Gastroesophageal sphincter (tissue), 3 donors: ENCODE results near the gene CHRNA5.

ENCODE experiments used
- CTCF ChIP-seq, 4 experiments: fragments of 200-600 bp in 2 of 4; fragments of 450-650 bp in 2 of 4; sonication (generic) in 1 of 4; IDR thresholded peaks; one replicate each; pipeline ENCODE4 v1.5.1; 2017 to 2019; ENCODE audit warnings: antibody characterized with exemption in 4 of 4, mild to moderate bottlenecking in 2 of 4, moderate library complexity in 2 of 4
- EP300 ChIP-seq: sonication (generic); formaldehyde crosslinking; IDR thresholded peaks from one replicate; pipeline ENCODE4 v1.6.1; 2017; ENCODE audit warnings: antibody characterized with exemption, mild to moderate bottlenecking

DNA sequence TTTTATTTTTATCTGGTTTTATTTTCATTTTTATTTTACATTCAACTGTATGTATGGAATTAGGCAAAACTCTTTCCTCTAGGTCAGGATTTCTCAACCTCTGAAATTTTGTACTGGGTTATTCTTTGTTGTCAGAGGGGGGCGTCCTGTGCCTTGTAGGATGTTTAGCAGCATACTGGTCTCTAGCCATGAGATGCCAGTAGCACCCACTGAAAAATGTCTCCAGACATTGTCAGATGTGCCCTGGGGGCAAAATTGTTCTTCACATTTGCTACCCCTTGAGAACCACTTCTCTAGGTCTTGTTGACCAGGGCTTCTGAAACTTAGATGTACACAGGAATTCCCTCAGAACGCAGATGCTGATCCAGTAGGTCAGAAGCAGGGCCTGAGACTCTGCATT lies 5.4 kb downstream of the CHRNA5 start:
- TF ChIP-seq EP300 (no peak), CTCF (IDR thresholded peaks at IDR 0.05) (no peak)
